ENCODE data around the gene HCCS.

DNA sequence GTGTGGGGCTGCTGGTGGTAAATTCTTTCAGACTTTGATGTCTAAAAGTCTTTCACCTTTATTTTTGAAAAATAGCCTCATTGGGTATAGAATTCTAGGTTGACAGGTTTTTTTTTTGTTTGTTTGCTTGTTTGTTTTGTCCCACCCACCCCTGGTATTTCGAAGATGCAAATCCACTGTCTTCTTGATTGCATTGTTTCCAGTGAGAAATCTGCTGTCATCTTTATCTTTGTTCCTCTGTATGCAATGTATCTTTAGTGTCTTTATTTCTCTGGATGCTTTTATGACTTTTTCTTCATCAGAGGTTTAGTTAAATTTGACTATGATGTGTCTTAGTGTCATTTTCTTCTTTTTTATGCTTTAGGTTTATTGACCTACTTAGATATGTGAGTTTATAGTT is 21.3 kb upstream of the HCCS start:
- TF ChIP-seq CTCF (IDR thresholded peaks at IDR 0.05; ENCODE audit: insufficient read depth, low read length) (no peak), GABPA (IDR thresholded peaks at IDR 0.05; ENCODE audit: low read depth) (no peak), POLR2AphosphoS5 (IDR thresholded peaks at IDR 0.05; ENCODE audit: low read depth) (no peak)

Data from HL-60 (cell line).